COLO829 (cell line): Measurements from ENCODE around the gene NAV2.
"Not testable (repeated sequence)": the region's sequence is repeated elsewhere in the genome, so short reads cannot be mapped to it uniquely, and the experiment has no call there.

ENCODE experiments used
- DNase-seq: peaks from one replicate; pipeline ENCODE4 v3.0.0; 2012; ENCODE audit warnings: low spot score

NAV2 gene

DNA sequence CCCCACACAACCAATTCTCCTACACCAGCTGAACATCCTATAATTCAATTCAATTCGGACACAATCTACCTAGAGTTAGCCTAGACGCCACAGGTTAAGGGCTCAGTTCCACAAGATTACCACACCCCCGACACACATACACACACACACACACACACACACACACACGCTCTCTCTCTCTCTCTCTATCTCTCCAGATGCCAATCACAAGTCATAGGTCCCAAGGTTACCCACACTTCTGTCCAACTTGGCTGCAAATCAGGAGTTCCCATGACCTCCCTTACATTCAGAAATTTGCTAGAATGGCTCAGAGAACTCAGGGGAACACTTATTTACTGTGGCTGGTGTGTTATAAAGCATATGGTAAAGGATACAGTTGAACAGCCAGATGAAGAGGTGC is 243.6 kb downstream of the NAV2 start:
- no peak for DNase-seq

DNA sequence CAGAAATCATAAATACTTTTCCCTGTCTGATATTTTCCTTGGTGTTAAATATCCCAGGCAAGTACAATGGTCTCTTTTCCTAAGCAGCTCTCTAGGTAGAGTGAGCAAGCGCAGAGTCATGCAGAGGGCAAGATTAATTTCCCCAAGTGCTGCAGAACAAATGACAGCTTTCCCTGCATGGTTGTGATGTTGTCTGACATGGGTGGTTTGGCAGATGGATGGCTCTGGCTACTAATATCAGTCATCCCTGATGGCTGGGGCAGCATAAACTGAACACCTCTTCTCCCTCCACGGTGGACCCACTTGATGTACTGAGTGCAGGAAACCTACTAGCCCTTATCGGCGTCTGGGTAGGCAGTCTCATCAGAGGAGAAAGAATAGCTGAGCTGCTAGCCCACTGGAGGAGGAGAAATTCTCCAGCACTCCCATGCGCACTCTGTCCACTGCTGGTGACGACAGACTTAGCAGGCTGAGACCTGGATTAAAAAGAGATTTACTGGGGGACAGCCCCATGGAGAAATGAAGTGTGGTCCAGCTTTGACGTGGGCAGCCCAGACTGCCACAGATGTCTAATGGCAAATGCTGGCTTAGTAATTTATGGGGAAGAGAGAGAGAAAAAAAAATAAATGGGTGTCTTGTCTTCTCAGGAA is 244.8 kb downstream of the NAV2 start:
- DNase-seq = peak; percentile 11

DNA sequence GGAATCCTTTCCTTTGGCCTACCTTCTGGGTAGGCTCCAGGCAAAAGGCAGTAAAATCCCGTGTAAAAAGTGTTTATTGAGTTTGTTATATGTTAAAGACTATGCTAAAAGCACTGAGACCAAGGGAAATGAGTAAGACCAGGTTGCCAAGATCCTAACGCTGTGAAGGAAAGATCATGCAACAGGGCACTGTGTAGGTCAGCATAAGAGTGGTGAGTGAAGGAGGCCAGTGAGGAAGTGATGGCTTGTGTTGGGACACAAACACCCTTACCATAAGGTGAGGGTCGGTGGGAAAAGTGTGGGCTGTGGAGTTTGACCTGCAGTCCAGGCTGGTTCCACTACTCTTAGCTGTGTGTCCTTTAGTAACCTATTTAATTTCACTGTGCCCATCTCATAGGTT is 245.6 kb downstream of the NAV2 start:
- DNase-seq = no peak

DNA sequence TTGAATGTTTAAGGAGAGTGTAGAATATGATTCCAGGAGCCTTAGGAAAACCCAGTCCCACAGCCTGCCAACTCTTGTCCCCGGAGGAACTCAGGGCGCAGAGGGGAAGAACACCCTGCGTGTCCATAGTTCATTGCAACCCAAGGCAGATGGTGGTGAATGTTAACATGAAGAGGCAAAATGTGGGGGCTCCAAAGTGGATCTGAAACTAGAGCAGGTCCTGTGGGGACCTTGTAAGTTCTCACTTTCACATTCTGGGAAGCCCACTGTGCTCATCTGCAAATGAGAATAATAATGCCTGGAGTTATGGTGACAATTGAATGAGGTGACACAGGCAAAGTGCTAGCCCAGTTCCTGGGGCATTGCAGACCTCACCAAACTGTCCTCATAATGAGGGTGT is 246.6 kb downstream of the NAV2 start:
- DNase-seq = no peak

DNA sequence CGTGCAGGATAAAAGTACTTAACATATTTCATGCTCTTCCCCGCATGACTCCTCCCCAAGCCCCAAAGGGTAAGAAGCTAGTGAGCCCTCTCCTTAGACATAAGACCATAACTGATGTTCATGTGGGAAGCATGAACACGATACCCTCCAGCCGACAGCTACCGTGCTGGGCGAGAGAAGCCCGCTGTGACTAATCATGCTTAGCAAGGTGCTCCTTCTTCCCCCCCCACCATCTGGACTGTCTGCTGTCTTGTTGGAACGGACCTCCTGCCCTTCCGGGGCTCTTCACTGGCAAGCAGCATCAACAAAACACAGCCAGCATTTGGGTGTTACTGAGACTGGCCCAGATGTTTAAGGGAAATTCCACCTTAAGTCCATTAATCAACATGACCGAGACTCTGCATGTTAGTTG is 247.0 kb downstream of the NAV2 start:
- DNase-seq = no peak

DNA sequence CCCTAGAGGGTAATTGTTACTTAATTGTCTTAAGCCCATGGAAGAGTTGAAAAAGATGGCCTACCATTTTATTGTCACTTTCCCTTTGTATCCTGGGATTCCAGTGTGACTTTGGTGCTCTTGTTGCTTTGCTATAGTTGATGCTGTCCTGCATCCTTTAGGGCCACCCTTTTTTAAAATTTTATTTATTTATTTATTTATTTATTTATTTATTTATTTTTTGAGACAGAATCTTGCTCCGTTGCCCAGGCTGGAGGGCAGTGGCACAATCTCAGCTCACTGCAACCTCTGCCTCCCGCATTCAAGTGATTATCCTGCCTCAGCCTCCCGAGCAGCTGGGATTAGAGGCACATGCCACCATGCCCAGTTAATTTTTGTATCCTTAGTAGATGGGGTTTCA is 247.8 kb downstream of the NAV2 start:
- not testable (repeated sequence) for DNase-seq

DNA sequence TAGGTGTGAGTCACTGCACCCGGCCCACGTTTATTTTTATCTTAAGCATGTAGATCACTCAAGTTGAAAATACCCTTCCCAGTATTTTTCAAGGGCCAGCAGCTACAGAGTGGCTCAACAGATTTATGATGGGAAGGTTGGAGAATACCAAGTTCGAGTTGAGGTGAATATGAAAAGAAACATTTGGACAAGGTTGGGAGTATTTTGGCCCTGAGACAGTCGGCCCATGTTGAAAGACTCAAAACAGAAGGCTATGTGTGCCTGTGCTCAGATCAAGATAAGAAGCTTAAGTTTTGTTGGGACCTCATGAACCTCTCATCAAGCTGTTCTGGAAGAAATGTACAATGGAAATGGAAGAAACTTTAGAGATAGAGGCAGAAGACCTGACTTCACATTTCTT is 248.6 kb downstream of the NAV2 start:
- DNase-seq = no peak

DNA sequence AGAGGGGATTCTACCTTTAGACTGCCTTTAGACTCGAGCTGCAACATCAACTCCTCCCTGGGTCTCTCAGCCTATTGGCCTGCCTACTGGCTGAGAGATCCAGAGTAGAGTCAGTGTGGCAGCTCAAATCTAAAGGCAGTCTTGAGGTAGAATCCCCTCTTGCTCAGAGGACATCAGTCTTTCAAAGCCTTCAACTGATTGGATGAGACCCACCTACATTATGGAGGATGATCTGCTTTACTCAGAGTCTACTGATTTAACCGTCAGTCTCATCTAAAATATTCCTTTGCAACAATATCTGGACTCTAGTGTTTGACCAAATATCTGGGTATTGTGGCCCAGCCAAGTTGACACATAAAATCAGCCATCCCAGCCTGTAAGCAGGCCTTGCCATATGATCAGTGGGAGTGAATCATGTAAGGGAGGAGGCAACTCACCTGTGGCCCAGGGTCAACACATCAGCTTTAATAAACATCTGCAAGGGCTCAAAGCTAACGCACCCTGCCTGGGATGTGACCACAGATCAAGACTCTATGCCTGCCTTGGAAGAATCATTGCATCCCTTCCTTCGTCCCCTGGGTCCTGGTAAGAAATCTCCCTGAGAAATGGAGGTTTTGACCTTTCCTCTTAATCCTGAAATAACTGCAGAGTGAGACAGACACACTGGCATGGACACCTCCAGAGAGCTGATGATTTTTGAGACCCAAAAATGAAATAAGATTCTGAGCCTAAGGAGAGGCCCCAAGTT is 249.6 kb downstream of the NAV2 start:
- no peak for DNase-seq

DNA sequence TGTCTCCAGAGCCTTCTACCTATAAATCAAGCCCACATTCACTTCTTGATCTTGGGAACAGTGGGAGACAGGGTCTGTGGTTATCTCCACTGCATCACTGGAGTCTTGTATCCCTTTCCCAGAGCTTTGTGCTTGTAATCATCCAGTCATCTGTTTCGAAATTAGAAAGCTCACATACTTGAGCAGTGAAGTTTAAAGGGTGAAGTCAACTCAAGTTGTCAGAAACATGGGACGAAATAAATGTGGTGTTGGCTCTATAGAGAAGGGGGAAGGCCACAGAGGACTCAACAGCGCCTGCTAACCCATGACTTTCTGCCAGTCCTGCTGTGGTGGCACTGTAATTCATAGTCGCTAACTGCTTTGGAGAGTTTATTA is 250.2 kb downstream of the NAV2 start:
- no peak for DNase-seq

DNA sequence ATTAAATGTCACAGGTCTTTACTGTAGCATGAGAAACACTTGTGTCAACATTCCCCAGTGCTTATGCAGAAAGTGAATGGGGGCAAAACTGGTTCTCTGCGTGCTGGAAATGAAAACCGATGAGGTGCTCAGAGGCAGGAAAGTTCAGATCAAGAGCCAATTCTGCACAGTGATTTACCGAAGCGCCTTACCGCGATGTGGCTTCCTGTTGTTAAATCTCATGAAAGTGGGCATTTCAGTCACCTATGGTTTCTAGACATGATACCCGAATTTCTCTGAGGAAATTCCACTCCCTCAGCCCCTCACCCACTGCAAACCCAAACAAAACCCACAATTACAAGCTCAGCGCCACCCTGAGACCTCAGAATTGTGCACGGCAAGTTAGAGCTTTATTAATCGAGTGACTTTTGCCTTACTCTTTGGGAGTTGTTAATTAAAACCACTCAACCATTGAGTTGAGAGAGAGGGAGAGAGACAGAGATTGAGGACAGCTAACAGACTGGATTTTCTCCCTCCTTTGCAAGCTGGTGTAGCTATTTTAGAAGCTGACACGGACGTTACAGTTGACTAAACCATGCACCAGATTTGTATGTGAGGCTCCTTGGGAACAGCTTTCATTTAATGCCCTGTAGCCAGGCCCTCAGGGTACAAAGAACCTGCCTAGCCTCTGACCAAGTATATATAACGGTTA is 251.2 kb downstream of the NAV2 start:
- DNase-seq = no peak

DNA sequence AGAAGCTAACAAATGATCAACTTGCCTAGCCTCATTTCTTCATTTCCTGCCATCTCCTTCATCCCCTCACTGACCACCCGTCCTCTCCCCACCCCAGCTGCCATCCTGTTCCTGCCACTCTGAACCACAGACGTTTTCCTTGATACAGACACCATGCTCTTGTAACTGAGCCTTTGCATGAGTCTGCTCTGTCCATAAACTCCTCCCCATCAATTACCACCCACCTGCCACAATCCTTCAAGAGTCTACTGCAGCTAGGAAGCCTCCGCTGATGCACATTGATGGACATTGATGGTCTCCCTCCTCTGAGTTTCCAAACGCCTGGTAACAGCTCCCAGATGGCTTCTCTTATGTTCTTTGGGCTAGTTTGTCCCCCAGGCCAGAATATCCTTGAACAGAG is 253.8 kb downstream of the NAV2 start:
- DNase-seq = no peak

DNA sequence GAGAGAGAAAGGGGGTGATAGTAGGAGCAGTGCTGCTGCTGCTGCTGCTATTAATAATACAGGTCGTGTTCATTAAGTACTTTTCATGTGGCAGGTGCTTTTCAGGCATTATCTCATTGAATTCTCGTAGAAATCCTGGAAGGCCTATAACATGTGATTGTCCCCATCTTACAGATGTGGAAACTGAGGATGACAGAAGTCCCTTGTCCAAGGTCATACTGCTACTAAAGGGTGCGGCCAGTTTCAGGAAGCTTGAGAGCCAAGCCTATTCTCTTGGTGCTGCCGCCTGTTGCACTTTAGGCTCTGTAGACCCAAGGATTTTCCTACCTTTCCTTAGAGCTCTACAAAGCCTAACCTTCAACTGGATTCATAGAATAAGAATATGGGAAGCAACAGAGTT is 254.3 kb downstream of the NAV2 start:
- no peak for DNase-seq

DNA sequence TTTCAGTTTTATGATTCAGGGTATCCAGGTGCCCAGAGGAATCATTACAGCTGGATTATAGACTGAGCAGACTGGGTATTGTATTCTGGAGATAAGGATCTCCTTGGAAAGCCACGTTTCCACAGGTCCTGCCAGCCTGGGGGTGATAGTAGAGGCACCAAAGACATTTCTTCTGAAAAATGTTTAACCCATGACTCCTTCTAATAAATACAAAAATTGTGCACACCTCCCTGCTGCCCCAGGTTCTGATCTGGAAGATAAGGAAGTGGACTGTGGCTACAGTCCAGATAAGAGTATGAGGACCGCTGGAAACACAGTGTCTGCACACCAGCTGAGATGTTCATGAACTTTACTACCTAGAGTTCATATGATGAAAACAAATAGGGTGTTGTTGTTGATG is 255.2 kb downstream of the NAV2 start:
- no peak for DNase-seq

DNA sequence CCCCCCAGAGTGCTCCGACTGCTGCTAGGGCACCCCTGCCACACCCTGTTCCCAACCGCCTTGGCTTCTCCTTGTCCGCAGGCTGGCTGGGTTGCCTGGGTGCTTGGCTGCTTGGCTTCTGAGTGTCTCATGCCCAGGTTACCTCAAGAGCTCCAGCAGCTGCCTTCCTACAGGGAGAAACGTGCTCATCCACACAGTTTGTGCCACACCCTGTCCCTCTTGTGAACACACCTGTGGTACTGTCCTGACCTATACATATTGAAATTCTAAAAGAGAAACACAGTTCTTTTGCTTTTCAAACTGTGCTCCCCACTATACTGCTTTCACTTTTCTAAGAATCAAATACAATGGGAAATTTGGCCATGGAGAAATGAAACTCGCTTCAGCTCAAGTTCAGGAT is 256.2 kb downstream of the NAV2 start:
- no peak for DNase-seq

DNA sequence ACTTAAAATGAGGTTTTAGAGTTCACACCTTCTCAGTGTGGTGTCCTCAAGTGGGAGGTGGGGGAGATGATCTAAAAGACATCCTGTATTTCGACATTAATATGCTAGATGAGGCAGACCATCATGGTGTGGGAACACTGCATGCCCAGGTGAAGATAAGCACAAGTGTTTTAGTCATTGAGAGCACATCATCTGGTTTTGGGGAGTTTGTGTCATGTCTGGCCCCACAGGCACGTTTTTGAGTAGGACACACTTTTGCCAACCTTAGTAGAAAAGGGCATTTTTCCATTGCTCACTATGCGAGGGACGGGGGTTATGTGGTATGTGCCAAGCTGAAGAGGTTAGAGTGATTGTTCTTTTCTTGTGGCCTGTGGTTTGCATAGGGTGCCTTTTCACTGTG is 258.3 kb downstream of the NAV2 start:
- DNase-seq = no peak

DNA sequence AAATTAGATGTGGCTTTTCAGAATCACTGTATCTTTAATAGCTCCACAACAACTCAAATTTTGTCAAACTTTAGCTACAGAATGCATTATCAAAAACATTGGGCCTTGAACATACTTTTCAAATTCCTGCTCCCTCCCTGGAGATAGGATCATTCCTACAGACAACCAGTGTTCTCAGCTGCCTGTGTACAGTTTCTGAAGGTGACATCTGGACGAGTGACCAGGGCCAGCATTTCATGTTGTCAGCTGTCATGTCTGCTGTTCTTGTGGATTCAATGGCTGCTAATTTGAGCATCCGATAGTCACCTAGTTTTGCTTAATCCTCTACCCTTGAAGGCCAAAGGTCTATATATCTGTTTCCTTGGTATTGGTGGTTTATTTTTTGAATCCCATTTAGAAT is 259.5 kb downstream of the NAV2 start:
- DNase-seq = no peak

DNA sequence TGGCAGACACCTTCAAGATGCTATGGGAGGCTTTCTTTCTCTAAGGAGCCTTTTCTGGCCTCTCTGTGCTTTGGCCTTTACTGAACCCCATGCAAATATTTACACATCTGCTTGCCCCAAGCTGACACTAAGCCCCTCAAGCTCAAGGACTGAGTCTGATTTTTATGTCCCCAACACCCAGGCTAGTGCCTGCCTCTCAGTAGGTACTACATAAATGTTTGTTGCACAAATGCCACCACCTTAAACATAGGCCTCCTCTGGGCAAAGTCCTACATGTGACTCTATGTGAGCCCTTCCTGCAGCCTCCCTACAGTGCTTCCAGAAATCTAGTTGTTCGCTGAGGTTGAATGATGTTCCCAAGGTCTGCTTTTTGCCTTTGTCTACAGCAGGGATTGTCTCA is 260.0 kb downstream of the NAV2 start:
- DNase-seq = no peak

DNA sequence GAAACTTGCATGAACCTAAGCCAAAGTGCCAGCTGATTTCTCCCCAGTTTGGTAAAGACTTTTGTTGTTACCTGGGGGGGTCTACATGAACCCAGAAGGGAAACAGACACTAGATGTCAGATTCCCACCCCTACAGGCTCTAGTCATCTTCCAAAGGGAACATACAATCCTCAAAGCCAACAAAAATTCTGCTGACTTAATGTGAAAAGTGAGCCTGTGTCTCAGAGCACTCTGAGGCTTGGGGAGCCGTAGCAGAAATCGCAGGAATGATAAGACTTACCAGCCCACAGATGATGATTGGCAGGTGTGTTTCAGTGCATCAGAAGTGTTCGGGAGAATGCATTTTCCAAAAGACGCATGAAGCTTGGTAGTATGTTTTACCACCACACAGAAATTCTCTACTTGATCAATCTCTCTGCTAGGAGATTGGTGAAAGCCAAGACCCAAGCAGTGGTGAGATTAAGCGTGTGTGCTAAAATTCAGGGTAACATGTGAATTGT is 260.5 kb downstream of the NAV2 start:
- DNase-seq = no peak

DNA sequence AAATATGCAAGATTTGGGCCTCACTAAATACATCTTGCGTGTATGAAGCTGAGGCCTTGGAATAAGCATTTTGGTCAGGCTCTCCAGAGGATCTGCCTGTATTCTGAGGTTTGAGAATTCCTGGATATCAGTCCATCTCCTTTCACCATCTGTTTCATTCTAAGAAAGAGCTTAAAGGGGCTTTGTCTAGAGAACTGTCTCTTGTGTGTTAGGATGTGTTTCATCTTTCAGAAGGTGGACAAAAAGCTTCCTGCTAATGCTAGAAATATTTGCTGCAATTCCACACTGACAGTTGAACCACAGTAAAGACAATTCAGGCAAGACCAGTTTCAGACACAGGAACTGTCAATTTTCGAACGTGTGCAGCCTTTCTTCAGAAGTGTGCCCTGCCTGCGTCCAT is 262.2 kb downstream of the NAV2 start:
- DNase-seq = no peak

DNA sequence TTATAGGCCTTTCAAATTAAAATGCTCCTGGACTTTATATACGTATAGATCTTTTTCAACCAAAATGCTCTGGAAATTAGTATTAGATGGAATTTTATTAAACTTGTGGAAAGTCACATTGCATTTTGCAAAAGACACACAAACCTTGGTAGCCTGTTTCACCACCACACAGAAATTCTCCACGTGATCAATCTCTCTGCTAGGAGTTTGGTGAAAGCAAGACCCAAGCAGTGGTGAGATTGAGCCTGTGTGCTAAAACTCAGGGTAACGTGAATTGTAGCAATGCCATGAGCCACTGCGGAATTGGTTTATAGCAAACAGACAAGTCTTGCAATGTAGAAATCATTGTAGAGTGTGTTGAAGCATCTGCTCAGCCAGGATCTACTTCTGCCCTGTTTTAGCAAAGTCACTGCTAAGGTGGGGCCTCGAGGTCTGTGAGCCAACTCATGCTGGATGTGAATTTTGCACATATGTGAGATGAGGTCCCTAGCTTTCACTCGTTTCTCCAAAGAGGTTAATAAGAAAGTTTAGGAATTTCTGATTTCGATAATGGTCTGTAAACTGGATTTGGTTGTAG is 262.9 kb downstream of the NAV2 start:
- no peak for DNase-seq

DNA sequence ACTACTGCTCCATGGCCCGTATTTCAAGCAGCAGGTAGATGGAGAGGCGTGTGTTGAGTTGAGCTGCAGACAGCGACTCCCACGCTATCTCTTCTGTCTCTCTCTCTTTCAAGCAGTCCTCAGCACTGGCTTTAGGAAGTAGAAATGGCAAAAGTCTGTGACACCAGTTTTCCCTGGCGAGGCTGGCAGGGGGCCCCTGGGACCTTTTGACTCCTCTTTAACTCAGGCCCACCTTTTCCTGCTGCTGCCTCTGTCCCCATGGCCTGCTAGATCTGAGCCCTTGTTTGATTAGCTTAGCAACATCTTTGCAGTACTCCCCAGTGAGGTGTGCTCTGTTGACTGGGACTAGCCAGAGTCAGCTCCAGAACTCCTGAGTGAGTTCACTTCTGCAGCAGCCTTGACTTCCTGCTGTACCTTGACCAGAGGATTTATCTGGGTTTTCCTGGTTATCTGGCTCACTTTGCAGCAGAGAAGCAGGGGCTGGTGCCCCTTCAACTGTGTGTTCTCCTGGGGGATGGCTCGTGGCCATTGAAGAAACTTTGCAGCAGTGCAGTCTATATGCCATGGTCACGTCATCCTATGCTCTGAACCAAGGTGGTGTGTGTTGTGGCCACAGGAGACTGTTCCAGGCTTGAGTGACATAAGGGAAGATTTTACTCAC is 263.8 kb downstream of the NAV2 start:
- no peak for DNase-seq

DNA sequence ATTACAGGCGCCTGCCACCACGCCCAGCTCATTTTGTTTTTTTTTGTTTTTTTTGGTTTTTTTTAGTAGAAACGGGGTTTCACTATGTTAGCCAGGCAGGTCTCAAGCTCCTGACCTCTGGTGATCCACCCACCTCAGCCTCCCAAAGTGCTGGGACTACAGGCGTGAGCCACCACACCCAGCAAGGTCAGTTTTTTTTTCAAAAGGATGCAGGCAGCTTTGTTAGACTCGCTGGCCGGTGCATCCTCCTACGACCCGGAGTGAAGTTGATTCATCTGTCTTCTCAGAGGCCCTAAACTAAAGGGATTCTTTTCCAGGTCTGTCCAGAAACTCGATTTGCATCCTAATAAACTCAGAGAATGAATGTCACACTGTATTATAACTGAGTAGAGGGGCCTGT is 265.3 kb downstream of the NAV2 start:
- DNase-seq = no peak
